Adrenal gland (tissue), 5 donors: ENCODE results near the gene ST7.

Experiments used
- CTCF ChIP-seq, 6 experiments: fragments of 450-650 bp in 4 of 6; fragments of 200-600 bp in 2 of 6; sonication (generic) in 1 of 6; IDR thresholded peaks; 1 replicate in 5 of 6; 2 replicates in 1 of 6; pipeline versions ENCODE4 v1.5.1 to v1.8.0; 2016 to 2021; ENCODE audit warnings: antibody characterized with exemption in 6 of 6, mild to moderate bottlenecking in 2 of 6, moderate library complexity in 1 of 6
- POLR2A ChIP-seq, 2 donors: fragments of 450-650 bp; IDR thresholded peaks; one replicate each; pipeline ENCODE4 v1.6.1; 2017; ENCODE audit warnings: antibody characterized with exemption in 2 of 2, mild to moderate bottlenecking in 2 of 2, moderate library complexity in 1 of 2
- donor health status: DM: no; HTN: no; CAD: no.

GRCh38 chr7:117075934-117076333 is 122.6 kb downstream of the ST7 start:
- TF ChIP-seq CTCF (IDR thresholded peaks at IDR 0.05), result no peak
- no peak for TF ChIP-seq POLR2A (IDR thresholded peaks at IDR 0.05)
